GM12874 (cell line): ENCODE results near the gene ZBP1.

Source experiments
- CTCF ChIP-seq: IDR thresholded peaks from 2 replicates; pipeline ENCODE4 v1.5.1; 2011; ENCODE audit warnings: low read depth, mild to moderate bottlenecking, control low read depth, low read length, moderate library complexity; ENCODE audit not compliant: insufficient read depth

Gene ZBP1

GRCh38 chr20:57570145-57570850, 49.9 kb downstream of the ZBP1 start:
- no peak for TF ChIP-seq CTCF

- TF ChIP-seq CTCF: no peak
These were observed 51.3 kb downstream of the ZBP1 start for GRCh38 chr20:57568960-57569359.

DNA sequence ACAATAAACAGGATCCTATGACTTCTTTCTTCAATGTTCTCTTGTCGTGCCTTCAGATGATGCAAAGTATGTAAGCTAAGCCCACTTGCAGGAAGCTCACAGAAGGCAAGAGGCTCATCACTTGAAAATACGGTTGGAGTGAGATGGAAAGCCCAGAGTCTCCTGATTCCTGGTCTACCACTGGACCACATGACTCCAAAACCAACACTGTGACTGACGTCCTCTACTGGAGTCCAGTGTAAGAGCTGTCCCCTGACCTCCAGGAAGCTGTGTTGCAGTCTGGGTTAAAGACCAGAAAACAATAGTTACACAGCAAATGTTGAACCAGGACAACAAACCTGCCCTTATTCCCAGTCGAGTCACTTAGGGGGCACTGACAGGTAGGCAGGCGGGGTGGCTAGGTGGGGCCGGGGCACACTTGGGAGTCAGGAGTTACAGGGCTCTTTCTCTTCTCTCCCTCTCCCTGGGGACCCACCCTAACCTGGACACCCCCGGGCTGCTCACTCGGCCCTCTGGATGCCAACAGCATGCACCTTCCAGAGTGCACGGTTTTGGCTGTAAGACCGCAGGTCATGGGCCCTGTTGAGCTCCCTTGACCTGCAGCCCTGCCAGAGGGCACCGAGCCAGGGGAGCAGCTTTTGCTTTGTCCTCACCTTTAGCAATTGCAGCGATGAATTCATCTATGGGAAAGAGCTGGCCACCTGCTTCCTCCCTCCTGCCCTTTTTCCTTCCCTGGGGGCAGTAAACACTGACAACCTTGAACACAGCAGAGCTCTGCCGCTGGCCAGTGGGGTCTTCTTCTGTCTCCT, 51.9 kb downstream of the ZBP1 start:
- TF ChIP-seq CTCF: no peak

DNA sequence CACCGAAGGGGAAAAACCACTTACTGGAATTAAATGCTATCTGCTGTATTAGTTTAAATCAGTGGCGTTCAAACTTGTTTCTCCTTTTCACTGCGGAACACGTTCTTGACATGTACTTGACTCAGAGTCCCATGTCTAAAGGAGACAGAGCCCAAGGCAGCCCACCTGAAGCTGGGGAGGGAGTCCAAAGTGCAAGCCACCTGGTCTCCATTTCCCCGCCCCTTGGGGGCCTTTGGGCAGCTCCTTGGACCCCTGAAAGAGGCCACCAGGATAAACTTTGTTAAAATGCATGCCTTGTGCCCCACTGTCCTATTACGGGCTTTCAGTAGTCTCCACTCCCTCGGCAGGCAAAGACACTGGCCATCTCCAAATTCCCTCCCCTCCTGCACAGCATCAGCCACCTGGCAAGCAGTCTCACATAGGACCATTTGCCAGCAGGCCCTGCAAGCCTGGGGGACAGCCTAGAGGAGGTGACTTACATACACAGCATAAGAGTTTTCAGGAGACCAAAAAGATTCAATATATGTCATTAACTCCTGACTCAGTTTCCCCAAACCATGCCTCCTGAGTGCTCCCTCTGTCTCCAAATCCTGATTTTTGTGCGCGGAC, 52.7 kb downstream of the ZBP1 start:
- TF ChIP-seq CTCF: no peak

- no peak for TF ChIP-seq CTCF
These were observed 53.3 kb downstream of the ZBP1 start for GRCh38 chr20:57566803-57567459.

- no peak for TF ChIP-seq CTCF
These were observed 53.8 kb downstream of the ZBP1 start for GRCh38 chr20:57566399-57566798.
